ENCODE results near the gene ZNF366. TPM values are rescaled to one million over a fixed set of nuclear protein-coding genes. Genes with fewer than 3 reads are reported as not detected.

The ZNF366 gene
- total RNA-seq, 2 donors from 2014 or later = not detected

DNA sequence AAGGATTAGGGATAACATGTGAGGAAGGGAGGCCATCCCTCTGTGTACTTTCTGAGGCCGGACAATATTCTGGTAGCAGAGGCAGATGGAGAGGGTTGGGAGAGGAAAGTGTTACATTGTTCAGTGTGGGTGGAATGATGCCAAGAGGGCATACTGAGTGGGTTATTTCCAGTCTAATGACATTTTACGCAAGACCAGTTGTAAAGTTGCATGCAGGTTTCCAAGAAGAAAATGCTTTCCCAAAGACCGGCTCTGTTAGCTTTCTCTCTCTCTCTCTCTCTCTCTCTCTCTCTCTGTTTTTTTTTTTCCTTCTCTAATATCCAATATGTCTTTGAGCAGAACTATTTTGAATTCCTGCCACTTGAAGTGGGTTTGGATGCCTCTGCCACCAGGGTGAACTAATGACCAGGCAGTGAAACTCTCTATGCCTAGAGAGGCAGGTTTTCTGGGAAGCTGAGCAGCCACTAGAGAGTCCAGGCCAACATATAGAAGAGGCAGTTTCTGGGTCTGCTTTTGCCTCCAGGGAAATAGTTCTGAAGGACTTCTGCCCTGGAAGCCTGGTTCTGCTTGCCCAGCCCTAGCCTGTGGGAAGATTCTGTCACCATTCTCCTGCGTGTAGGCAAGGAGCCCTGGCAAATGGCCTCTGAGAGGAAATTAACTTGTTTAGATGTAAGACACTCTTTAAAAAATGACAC is 24.4 kb upstream of the ZNF366 start:
- Mint-ChIP-seq H3K36me3 (peaks cover 4 to 6% of the 10 kb centered on the region in 2 donors), H3K9me3 (peaks cover 9 to 11% of the 10 kb centered on the region in 2 donors), H3K27ac (no peak overlapping the region)
- no peak for ATAC-seq
- no peak for DNase-seq (ENCODE audit: low spot score in 2 of 2)

- H3K9me3 Mint-ChIP-seq = peaks cover 9 to 11% of the 10 kb centered on the region in 2 donors
- H3K36me3 Mint-ChIP-seq = peaks cover 4 to 6% of the 10 kb centered on the region in 2 donors
- no peak for ATAC-seq
- H3K27ac Mint-ChIP-seq = no peak overlapping the region
- DNase-seq (ENCODE audit: low spot score in 2 of 2) = no peak
These were observed 23.0 kb upstream of the ZNF366 start for GRCh38 chr5:72530196-72530595.

DNA sequence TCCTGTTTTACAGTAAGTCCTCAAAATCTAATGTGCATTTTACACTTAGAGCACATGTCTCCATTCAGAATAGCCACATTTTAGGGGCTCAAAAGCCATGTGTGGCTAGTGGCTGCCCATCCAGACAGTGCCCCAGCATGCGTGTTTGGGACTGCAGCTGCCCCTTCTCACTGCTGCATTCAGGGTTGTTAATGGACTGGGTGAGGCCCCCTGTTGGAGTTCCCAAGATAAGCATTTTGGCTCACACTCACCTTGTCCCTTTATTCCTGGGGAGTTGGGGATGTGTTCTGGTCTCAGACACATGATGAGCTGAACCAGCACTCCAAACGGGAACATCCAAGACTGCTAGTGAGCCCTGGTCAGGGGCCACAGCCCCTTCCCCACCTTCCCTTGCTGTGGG is 22.2 kb upstream of the ZNF366 start:
- ATAC-seq (no peak), DNase-seq (ENCODE audit: low spot score in 2 of 2) (no peak)
- H3K9me3 Mint-ChIP-seq = peaks cover 9 to 11% of the 10 kb centered on the region in 2 donors
- peaks cover 4 to 6% of the 10 kb centered on the region in 2 donors for H3K36me3 Mint-ChIP-seq
- no peak overlapping the region for H3K27ac Mint-ChIP-seq

GRCh38 chr5:72525816-72526215 is 18.6 kb upstream of the ZNF366 start:
- ATAC-seq (no peak), DNase-seq (ENCODE audit: low spot score in 2 of 2) (no peak)
- H3K36me3 Mint-ChIP-seq = no peaks in the 10 kb centered on the region
- H3K27ac Mint-ChIP-seq = no peak overlapping the region
- H3K9me3 Mint-ChIP-seq = no peaks in the 10 kb centered on the region

GRCh38 chr5:72523960-72524582 is 16.9 kb upstream of the ZNF366 start:
- Mint-ChIP-seq H3K9me3 (peaks cover 0 to 11% of the 10 kb centered on the region in 2 donors), H3K36me3 (no peaks in the 10 kb centered on the region), H3K27ac (no peak overlapping the region)
- ATAC-seq (no peak), DNase-seq (ENCODE audit: low spot score in 2 of 2) (no peak)

DNA sequence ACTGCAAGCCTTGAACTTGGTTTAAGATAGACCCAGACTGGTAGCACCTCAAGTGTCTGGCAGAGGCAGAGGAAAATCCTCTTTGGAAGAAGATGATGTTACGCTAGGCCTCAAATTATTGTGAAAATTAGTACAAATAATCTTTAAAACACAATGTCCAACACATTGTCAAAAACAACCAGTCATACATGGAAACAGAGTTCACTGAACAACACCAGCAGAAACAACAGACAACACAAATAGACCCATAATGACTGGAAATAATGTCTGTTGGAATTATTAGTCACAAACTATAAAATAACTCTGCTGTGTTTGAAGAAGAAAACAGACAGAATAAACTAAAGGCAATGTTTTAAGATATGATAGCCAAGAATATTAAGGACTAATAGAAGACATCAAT is 15.4 kb upstream of the ZNF366 start:
- ATAC-seq = no peak
- no peak for DNase-seq (ENCODE audit: low spot score in 2 of 2)
- Mint-ChIP-seq H3K36me3 (peaks cover 0 to 9% of the 10 kb centered on the region in 2 donors), H3K9me3 (peaks cover 0 to 11% of the 10 kb centered on the region in 2 donors), H3K27ac (no peak overlapping the region)

DNA sequence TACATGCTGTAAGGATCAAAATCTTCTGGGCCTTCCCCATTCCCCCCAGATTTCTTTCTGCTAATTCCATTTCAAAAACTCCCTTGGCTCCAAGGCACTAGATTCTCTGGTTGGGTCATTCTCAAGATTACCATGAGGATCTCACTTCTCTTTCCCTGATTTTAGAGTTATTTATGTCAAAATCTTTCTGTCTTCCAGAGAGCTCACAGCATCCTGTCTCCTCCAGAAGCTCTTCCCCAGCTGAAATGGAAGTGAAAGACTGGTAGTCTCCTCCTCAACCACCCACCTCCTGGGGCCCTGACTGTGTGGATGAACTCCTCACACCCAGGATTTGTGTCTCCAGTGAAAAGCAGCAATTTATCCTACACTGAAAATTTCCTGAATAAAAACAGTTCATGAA is 11.9 kb upstream of the ZNF366 start:
- peaks cover 0 to 10% of the 10 kb centered on the region in 2 donors for H3K36me3 Mint-ChIP-seq
- no peak overlapping the region for H3K27ac Mint-ChIP-seq
- no peak for DNase-seq (ENCODE audit: low spot score in 2 of 2)

GRCh38 chr5:72518001-72518683 is 10.9 kb upstream of the ZNF366 start:
- DNase-seq (ENCODE audit: low spot score in 2 of 2) (no peak), ATAC-seq (no peak)
- peaks cover 0 to 11% of the 10 kb centered on the region in 2 donors for H3K9me3 Mint-ChIP-seq
- H3K36me3 Mint-ChIP-seq = peaks cover 0 to 10% of the 10 kb centered on the region in 2 donors
- no peak overlapping the region for H3K27ac Mint-ChIP-seq

More for the DNA sequence above, 11.9 kb upstream of the ZNF366 start:
- H3K9me3 Mint-ChIP-seq = peaks cover 0 to 11% of the 10 kb centered on the region in 2 donors
- no peak for ATAC-seq

GRCh38 chr5:72516916-72517315 is 9.7 kb upstream of the ZNF366 start:
- no peak overlapping the region for H3K27ac Mint-ChIP-seq
- DNase-seq (ENCODE audit: low spot score in 2 of 2) = no peak
- no peak for ATAC-seq
- H3K9me3 Mint-ChIP-seq = peaks cover 0 to 11% of the 10 kb centered on the region in 2 donors
- peaks cover 0 to 10% of the 10 kb centered on the region in 2 donors for H3K36me3 Mint-ChIP-seq

- peaks cover 0 to 7% of the 10 kb centered on the region in 2 donors for H3K9me3 Mint-ChIP-seq
- no peak for ATAC-seq
- peaks cover 0 to 10% of the 10 kb centered on the region in 2 donors for H3K36me3 Mint-ChIP-seq
- H3K27ac Mint-ChIP-seq = no peak overlapping the region
- no peak for DNase-seq (ENCODE audit: low spot score in 2 of 2)
These were observed 8.0 kb upstream of the ZNF366 start for GRCh38 chr5:72515211-72515610.

GRCh38 chr5:72512593-72512860 is 5.3 kb upstream of the ZNF366 start:
- Mint-ChIP-seq H3K27ac (no peak overlapping the region), H3K9me3 (no peaks in the 10 kb centered on the region), H3K36me3 (peaks cover 0 to under 1% of the 10 kb centered on the region in 2 donors)
- DNase-seq (ENCODE audit: low spot score in 2 of 2) (no peak), ATAC-seq (no peak)

DNA sequence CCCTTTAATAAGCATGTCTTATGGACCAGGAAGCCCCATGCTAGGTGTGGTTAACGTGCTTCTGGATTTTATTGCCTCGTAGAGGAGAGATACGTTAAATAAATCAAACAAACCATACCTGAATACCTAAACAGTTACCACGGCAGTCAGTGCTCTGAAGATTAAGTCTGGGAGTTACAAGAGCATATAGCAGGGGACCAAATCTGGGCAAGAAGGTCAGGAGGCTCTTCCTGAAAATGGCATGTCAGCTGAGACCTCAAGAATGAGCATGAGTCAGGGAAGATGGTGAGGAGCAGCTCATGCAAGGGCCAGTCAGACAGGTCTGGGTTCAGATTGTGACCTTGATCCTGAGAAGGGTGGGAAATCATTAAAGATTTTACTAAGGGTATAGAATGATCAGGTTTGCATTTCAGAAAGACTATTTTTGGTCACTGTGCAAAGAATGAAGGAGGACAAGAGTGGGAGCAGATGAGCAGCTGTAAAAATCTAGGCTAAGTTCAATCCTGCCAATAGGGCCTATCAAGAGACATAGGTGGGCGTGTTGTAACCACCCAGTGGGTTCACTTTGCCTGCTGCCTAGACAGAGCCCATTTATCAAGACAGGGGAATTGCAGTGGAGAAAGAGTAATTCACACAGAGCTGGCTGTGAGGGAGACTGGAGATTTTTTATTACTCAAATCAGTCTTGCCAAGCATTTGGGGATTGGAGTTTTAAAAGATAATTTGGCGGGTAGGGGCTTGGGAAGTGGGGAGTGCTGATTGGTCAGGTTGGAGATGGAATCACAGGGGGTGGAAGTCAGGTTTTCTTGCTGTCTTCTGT is 4.8 kb upstream of the ZNF366 start:
- Mint-ChIP-seq H3K36me3 (no peaks in the 10 kb centered on the region), H3K27ac (no peak overlapping the region), H3K9me3 (no peaks in the 10 kb centered on the region)
- ATAC-seq = peak in 1 of 2 donors; percentile 42
- DNase-seq (ENCODE audit: low spot score in 2 of 2) = no peak

DNA sequence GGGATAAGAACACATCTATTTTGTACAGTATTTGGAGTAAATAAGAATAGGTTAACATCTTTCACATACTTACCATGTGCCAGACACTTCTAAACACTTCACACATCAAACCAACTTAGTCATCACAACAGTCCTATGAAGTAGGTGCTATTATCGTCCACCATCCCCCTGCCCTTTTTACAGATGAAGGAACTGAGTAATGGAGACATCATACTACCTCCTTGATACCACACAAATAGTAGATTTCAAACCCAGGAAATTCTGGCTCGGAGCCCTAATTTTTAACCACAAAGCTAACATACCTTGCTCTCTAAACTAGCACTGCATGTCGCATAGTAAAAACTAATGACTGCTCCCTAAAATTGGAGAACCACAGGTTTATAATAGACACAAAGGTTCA is 4.2 kb upstream of the ZNF366 start:
- no peaks in the 10 kb centered on the region for H3K36me3 Mint-ChIP-seq
- H3K9me3 Mint-ChIP-seq = no peaks in the 10 kb centered on the region
- no peak overlapping the region for H3K27ac Mint-ChIP-seq
- DNase-seq (ENCODE audit: low spot score in 2 of 2) = no peak
- ATAC-seq = peak; percentile 64 to 78

GRCh38 chr5:72510610-72511181 is 3.5 kb upstream of the ZNF366 start:
- DNase-seq (ENCODE audit: low spot score in 2 of 2) (no peak), ATAC-seq (peak; percentile 64 to 73)
- Mint-ChIP-seq H3K27ac (no peak overlapping the region), H3K9me3 (no peaks in the 10 kb centered on the region), H3K36me3 (no peaks in the 10 kb centered on the region)

- H3K36me3 Mint-ChIP-seq = no peaks in the 10 kb centered on the region
- ATAC-seq (no peak), DNase-seq (ENCODE audit: low spot score in 2 of 2) (no peak)
- H3K9me3 Mint-ChIP-seq = no peaks in the 10 kb centered on the region
- H3K27ac Mint-ChIP-seq = no peak overlapping the region
These were observed 2.2 kb upstream of the ZNF366 start for GRCh38 chr5:72509401-72509800.

- Mint-ChIP-seq H3K27ac (no peak overlapping the region), H3K36me3 (no peaks in the 10 kb centered on the region), H3K9me3 (no peaks in the 10 kb centered on the region)
- no peak for ATAC-seq
- no peak for DNase-seq (ENCODE audit: low spot score in 2 of 2)
These were observed 1.3 kb upstream of the ZNF366 start for GRCh38 chr5:72508241-72509170.
